ENCODE data around the gene CCP110.
A peak's percentile ranks its signal among the peaks of the same experiment; 100 is the strongest.

The CCP110 gene

GRCh38 chr16:19573997-19574396 lies 50.3 kb downstream of the CCP110 start:
- DNase-seq (ENCODE audit: low read depth): no peak
- no peak overlapping the region for H3K4me3 ChIP-seq (ENCODE audit: control insufficient read depth, low read depth, low read length)
- no peak for TF ChIP-seq CTCF (conservative IDR thresholded peaks at IDR 0.05; ENCODE audit: control insufficient read depth, insufficient read depth, low read depth, low read length)

- DNase-seq (ENCODE audit: low read depth): no peak
- H3K4me3 ChIP-seq (ENCODE audit: control insufficient read depth, low read depth, low read length): no peak overlapping the region
- no peak for TF ChIP-seq CTCF (conservative IDR thresholded peaks at IDR 0.05; ENCODE audit: control insufficient read depth, insufficient read depth, low read depth, low read length)
Measured at GRCh38 chr16:19574615-19575014, 50.9 kb downstream of the CCP110 start.

GRCh38 chr16:19578378-19578971 lies 54.7 kb downstream of the CCP110 start:
- no peak for TF ChIP-seq CTCF (conservative IDR thresholded peaks at IDR 0.05; ENCODE audit: control insufficient read depth, insufficient read depth, low read depth, low read length)
- peak; percentile 50 for DNase-seq (ENCODE audit: low read depth)
- H3K4me3 ChIP-seq (ENCODE audit: control insufficient read depth, low read depth, low read length): no peak overlapping the region

GRCh38 chr16:19582050-19582831 lies 58.5 kb downstream of the CCP110 start:
- TF ChIP-seq CTCF (conservative IDR thresholded peaks at IDR 0.05; ENCODE audit: control insufficient read depth, insufficient read depth, low read depth, low read length): no peak
- no peak overlapping the region for H3K4me3 ChIP-seq (ENCODE audit: control insufficient read depth, low read depth, low read length)
- DNase-seq (ENCODE audit: low read depth): no peak

- no peak overlapping the region for H3K4me3 ChIP-seq (ENCODE audit: control insufficient read depth, low read depth, low read length)
- DNase-seq (ENCODE audit: low read depth): peak; percentile 56
- TF ChIP-seq CTCF (conservative IDR thresholded peaks at IDR 0.05; ENCODE audit: control insufficient read depth, insufficient read depth, low read depth, low read length): peak; percentile 95
Measured at GRCh38 chr16:19583665-19584300, 60.0 kb downstream of the CCP110 start.

- no peak overlapping the region for H3K4me3 ChIP-seq (ENCODE audit: control insufficient read depth, low read depth, low read length)
- DNase-seq (ENCODE audit: low read depth): peak; percentile 16
Measured at GRCh38 chr16:19588661-19589060, 64.9 kb downstream of the CCP110 start.

More at GRCh38 chr16:19588661-19589060, 64.9 kb downstream of the CCP110 start:
- no peak for TF ChIP-seq CTCF (conservative IDR thresholded peaks at IDR 0.05; ENCODE audit: control insufficient read depth, insufficient read depth, low read depth, low read length)

Data from fibroblast of mammary gland (primary cell).